ENCODE results near the gene SLC22A1.

DNA sequence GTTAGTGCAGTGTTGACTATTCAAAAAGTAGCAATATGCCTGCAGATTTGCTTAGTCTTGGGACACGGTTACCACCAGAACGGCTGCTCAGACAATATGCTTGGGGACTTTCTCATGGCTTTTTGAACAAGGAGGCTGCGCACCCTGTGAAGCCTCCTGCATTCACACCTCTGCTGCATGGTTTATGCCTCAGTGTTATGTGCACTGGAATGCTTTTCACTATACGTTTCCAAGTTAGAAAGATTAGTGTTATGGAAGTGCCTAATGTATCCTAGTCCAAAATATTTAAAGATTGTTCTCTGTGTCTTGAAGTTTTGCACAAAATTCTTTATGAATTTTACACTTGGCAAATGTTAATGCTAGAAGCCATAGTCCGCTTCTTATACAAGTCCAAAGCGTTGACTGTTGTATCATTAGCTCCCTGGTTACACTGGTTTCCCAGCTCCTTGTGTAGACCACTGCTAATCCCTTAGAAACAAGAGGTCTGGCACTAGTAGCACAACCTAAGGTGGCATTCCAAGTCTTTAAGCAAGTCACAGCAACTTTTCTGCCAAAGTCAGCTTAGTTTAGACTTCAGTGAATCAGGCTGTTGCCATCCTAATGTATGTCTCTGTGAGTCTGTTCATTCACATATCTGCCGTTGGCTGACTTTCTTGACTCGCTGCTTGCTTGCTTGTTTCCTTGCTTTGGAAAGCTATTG lies 26.3 kb upstream of the SLC22A1 start:
- TF ChIP-seq RXRA (IDR thresholded peaks at IDR 0.05; ENCODE audit: borderline replicate concordance, low read depth) (no peak), RFX5 (IDR thresholded peaks at IDR 0.05; ENCODE audit: low read length) (no peak), JUND (IDR thresholded peaks at IDR 0.05) (no peak), POLR2AphosphoS5 (IDR thresholded peaks at IDR 0.05; ENCODE audit: low read depth, low read length) (no peak), FOXM1 (IDR thresholded peaks at IDR 0.05; ENCODE audit: low read depth) (no peak), ELF1 (IDR thresholded peaks at IDR 0.05) (no peak), EZH2phosphoT487 (IDR thresholded peaks at IDR 0.05; ENCODE audit: borderline replicate concordance, low read depth) (no peak), GABPA (IDR thresholded peaks at IDR 0.05; ENCODE audit: low read depth) (no peak), SMC3 (IDR thresholded peaks at IDR 0.05; ENCODE audit: low read depth, low read length) (no peak), EP300 (IDR thresholded peaks at IDR 0.05; ENCODE audit: borderline replicate concordance in 1 of 2, low read depth in 1 of 2, low read length in 1 of 2) (no peak), TAF1 (IDR thresholded peaks at IDR 0.05; ENCODE audit: borderline replicate concordance, low read depth, low read length) (no peak)
- TF ChIP-seq, protein P1, sequence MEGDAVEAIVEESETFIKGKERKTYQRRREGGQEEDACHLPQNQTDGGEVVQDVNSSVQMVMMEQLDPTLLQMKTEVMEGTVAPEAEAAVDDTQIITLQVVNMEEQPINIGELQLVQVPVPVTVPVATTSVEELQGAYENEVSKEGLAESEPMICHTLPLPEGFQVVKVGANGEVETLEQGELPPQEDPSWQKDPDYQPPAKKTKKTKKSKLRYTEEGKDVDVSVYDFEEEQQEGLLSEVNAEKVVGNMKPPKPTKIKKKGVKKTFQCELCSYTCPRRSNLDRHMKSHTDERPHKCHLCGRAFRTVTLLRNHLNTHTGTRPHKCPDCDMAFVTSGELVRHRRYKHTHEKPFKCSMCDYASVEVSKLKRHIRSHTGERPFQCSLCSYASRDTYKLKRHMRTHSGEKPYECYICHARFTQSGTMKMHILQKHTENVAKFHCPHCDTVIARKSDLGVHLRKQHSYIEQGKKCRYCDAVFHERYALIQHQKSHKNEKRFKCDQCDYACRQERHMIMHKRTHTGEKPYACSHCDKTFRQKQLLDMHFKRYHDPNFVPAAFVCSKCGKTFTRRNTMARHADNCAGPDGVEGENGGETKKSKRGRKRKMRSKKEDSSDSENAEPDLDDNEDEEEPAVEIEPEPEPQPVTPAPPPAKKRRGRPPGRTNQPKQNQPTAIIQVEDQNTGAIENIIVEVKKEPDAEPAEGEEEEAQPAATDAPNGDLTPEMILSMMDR (IDR thresholded peaks at IDR 0.05): no peak
- TF ChIP-seq, protein P2, sequence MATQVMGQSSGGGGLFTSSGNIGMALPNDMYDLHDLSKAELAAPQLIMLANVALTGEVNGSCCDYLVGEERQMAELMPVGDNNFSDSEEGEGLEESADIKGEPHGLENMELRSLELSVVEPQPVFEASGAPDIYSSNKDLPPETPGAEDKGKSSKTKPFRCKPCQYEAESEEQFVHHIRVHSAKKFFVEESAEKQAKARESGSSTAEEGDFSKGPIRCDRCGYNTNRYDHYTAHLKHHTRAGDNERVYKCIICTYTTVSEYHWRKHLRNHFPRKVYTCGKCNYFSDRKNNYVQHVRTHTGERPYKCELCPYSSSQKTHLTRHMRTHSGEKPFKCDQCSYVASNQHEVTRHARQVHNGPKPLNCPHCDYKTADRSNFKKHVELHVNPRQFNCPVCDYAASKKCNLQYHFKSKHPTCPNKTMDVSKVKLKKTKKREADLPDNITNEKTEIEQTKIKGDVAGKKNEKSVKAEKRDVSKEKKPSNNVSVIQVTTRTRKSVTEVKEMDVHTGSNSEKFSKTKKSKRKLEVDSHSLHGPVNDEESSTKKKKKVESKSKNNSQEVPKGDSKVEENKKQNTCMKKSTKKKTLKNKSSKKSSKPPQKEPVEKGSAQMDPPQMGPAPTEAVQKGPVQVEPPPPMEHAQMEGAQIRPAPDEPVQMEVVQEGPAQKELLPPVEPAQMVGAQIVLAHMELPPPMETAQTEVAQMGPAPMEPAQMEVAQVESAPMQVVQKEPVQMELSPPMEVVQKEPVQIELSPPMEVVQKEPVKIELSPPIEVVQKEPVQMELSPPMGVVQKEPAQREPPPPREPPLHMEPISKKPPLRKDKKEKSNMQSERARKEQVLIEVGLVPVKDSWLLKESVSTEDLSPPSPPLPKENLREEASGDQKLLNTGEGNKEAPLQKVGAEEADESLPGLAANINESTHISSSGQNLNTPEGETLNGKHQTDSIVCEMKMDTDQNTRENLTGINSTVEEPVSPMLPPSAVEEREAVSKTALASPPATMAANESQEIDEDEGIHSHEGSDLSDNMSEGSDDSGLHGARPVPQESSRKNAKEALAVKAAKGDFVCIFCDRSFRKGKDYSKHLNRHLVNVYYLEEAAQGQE (IDR thresholded peaks at IDR 0.05; ENCODE audit: low read depth, low read length): no peak
- TF ChIP-seq, protein P3, sequence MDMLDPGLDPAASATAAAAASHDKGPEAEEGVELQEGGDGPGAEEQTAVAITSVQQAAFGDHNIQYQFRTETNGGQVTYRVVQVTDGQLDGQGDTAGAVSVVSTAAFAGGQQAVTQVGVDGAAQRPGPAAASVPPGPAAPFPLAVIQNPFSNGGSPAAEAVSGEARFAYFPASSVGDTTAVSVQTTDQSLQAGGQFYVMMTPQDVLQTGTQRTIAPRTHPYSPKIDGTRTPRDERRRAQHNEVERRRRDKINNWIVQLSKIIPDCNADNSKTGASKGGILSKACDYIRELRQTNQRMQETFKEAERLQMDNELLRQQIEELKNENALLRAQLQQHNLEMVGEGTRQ (IDR thresholded peaks at IDR 0.05; ENCODE audit: borderline replicate concordance, low read depth, low read length): no peak
